SH-SY5Y (cell line): ENCODE measurements around the gene MSRB2.

Source experiments
- GATA2 ChIP-seq: IDR thresholded peaks from 2 replicates; pipeline ENCODE4 v1.6.1; 2011; ENCODE audit warnings: mild to moderate bottlenecking, low read depth, low read length
- GATA3 ChIP-seq: IDR thresholded peaks from 2 replicates; pipeline ENCODE4 v1.6.1; 2011; ENCODE audit warnings: low read depth, mild to moderate bottlenecking, low read length, moderate library complexity

DNA sequence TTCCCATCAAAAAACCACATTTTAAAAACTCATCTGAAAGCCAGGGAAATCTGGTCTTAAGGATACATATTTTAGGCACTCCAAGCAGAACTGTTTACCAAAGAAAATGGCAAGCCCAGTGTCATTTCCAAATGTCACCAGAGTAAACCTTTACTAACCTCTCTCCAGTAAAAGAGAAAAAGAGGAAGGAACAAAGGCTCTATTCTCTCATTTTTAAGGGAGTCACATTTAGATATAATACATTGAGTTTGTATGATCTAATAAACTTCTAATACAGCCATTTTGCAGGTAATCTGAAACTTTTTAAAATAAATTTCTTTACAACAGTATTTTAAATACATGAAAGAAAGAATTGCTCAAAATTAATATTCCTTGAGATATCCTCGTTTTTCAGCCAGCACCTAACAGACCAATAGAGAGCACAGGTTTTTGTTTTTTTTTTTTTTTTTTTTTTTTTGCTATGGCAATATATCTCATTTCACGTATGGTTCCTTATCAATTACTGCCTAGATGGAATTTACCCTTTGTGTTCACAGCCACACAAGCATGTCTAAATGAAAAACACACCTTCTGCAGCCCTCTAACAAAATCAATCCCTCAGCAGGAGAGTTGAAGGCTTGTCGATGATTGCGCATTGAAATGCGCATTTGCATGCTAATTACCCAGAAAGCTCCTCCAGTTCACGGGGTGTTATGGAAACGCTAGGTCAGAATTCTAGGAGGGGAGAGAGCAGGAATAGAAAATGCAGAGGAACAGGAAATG, 39.8 kb upstream of the MSRB2 start:
- no peak for TF ChIP-seq GATA2
- TF ChIP-seq GATA3: no peak
